GM18499 (cell line): ENCODE results near the gene ATP5F1D.

Experiments used
- ATAC-seq: cut with Tn5 transposase; IDR thresholded peaks from one replicate; pipeline ENCODE4 v1.9.1; 2021; ENCODE audit warnings: moderate number of reproducible peaks; ENCODE audit not compliant: insufficient read depth, unreplicated experiment

The ATP5F1D gene

DNA sequence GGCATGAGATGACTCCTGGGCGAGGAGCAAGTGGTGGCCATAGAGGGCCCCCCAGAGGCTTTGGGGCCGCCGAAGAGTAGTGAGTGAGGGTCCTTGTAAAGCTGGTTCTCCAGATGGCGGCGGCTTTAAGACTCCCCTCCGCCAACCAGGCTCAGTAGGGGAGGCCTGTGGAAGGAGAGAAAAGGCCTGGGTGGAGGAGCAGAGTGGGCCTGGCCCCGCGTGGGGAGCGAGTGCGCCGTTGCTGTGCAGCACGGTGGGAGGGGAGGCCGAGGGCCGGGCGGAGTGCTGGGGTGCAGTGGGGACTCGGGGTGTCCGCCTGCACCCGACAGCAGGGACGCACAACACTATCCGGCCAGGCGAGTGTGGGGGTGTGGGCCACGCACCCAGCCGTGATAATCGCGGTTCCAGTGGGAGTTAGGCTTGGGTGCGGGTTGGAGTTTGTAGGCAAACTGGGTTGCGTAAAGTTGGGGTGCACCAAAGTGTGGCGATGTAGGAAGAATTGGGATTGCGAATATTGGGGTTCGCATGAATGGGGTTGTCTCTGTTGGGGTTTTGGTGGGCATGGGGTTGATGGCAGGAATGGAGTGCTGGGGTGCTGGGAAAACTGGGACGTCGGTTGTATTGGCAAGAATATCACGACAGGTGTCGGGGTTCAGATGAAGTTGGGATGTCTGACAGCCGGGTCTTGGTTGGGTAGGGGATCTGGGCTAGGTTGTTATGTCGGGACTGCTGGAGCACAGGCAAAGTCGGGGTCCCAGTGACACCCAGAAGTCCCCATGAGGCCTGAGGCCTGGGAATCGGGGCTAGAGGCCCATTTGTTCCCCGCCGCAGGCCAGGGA lies 26.9 kb downstream of the ATP5F1D start:
- ATAC-seq = no peak

GRCh38 chr19:1269065-1269477 lies 27.5 kb downstream of the ATP5F1D start, which contains the start of gene CIRBP:
CIRBP (plus strand) TSS chr19:1269332; CDS start chr19:1270934, 1,602 bp downstream.
- ATAC-seq = peak; percentile 36

DNA sequence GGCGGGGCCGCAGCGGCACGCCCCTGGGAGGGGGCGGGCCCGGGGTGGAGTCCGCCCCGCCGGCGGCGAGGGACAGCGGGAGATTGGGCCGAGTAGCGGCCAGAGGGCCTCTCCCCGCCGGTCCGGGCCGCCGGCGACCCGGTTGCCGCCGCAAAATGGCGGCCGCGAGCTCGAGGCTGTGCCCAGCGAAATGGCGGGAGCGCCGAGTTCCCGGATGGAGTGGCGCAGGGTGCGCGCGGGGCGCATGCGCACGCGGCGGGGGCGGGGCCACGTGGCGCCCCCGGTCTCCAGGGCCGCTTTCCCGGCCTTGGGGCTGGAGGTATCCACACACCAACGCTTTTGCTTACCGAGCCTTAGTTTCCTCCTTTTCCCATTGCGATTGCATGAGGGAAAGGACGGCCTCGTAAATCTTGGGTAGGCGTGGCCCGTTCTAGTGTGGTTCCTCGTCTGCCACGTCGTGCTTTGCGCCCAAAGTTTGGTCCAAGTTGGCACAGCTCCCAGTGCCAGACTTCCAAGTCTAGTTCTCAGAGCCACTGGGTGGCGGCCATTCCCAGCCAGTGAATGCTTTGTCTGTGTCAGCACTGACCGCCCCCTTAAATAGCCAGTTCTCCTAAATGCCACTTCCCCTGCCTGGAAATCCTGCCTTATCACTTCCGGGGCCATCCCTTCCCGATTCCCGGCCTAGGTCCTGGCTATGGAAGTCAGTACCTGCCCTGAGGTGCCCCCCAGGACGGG lies 28.1 kb downstream of the ATP5F1D start:
- ATAC-seq = peak; percentile 8

DNA sequence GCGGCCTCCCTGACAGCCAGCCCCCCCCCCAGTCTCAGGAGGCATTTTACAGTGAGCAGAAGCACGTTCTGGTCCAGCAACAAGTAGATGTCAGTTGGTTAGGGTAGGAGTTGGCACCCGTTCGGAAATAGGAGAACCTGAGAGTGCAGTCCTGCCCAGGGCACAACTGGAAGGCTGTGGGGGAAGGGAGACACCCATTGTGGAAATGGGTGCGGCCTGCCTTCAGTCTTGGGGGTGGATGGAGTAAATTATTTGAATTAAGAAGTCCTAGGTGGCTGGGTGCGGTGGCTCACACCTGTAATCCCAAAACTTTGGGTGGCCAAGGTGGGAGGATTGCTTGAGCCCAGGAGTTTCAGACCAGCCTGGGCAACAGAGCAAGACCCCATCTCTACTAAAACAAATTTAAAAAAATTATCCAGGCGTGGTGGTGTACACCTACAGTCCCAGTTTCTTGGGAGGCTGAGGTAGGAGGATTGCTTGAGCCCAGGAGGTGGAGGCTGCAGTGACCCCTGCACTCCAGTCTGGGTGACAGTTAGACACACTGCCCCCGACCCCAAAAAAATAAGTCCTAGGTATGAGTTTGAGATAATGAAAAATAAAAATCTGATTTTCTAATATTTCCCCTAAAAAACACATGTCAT lies 28.8 kb downstream of the ATP5F1D start:
- no peak for ATAC-seq

- ATAC-seq = no peak
These were observed 29.4 kb downstream of the ATP5F1D start for GRCh38 chr19:1270854-1271527.

DNA sequence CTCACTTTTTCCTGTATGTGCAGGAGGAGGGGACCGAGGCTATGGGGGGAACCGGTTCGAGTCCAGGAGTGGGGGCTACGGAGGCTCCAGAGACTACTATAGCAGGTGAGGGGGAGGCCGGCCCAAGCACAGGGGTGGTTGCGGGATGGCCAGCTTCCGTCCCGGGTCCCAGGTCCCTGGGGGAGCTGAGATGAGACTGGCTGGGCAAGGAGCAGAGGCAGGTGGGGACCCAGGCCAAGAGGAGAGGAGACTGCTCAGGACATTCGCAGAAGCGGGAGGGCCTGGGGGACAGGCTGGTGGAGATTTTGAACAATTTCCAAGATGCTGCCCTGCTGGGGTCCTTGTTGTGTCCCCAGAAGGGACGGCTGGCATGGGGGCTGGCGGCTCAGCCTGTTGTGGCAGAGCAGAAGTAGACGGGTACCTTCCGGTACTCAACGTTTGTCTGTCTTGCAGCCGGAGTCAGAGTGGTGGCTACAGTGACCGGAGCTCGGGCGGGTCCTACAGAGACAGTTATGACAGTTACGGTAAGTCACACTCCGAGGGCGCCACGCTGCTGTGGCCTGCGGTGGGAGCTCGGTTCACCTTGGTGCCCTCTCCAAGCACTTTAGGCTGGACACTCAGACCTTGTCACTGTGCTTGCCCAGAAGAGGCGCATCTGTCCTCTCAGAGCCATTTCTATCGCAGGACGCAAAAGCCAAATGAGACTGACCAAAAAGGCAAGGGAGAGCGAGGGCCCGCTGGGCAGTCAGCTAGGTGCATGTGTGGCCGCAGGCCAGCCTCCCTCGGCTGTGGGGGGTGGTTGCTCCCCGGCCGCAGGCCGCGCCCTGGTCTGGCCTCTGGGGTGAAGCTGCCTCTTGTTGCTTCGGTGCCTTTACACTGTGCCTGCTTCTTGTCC lies 30.2 kb downstream of the ATP5F1D start:
- ATAC-seq = no peak

DNA sequence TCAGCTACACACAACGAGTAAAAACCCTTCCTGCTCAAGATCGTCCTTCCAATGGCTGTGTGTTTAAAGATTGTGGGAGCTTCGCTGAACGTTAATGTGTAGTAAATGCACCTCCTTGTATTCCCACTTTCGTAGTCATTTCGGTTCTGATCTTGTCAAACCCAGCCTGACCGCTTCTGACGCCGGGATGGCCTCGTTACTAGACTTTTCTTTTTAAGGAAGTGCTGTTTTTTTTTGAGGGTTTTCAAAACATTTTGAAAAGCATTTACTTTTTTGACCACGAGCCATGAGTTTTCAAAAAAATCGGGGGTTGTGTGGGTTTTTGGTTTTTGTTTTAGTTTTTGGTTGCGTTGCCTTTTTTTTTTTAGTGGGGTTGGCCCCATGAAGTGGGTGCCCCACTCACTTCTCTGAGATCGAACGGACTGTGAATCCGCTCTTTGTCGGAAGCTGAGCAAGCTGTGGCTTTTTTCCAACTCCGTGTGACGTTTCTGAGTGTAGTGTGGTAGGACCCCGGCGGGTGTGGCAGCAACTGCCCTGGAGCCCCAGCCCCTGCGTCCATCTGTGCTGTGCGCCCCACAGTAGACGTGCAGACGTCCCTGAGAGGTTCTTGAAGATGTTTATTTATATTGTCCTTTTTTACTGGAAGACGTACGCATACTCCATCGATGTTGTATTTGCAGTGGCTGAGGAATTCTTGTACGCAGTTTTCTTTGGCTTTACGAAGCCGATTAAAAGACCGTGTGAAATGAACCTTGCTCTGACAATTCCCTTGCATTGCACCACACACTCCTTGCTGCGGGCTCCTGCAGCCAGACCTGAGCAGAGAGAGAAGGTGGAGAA lies 31.1 kb downstream of the ATP5F1D start:
- ATAC-seq = no peak

GRCh38 chr19:1273263-1274041 lies 31.9 kb downstream of the ATP5F1D start:
- ATAC-seq = no peak

DNA sequence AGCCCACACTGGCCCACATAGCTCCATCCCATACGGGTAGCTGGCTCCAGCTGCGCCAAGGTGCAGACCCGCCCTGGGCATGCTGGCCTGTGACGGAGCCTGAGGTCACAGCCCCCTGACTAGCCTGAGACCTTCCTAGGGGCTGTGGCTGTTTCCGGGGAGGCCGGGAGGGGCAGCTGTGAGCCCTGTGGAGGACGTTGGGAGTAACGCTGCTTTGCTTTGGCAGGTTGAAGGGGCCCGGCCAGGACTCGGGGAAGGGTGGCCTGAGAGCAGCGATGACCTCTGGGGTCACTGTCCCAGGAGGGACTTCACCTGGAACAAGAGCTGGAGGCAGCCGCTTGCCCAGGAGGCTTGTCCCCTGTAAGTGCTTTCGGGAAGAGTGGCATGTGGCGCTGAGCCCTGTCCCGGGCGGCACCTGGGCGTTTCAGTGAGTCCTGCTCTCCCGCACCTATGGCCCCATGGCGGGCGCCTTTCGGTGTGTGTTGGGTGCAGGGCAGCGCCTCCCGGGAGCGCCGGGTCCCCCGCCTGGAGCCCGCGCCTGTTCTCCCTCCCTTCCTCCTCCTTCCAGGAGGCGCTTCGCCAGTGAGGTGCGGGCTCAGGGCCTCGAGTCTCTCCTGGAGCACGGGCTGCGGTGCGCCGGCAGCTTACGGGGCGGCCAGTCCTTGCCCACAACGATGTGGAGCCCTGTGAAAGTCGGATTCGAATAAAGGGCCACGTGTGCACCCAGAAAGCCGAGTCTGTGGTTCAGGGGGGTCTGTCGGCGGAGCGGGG lies 32.7 kb downstream of the ATP5F1D start:
- ATAC-seq = no peak

GRCh38 chr19:1274852-1275259 lies 33.3 kb downstream of the ATP5F1D start:
- no peak for ATAC-seq

GRCh38 chr19:1275260-1275975 lies 33.9 kb downstream of the ATP5F1D start, which contains the start of gene FAM174C:
FAM174C (plus strand) TSS chr19:1275530; CDS start chr19:1275550, 20 bp downstream.
- ATAC-seq = peak; percentile 42

DNA sequence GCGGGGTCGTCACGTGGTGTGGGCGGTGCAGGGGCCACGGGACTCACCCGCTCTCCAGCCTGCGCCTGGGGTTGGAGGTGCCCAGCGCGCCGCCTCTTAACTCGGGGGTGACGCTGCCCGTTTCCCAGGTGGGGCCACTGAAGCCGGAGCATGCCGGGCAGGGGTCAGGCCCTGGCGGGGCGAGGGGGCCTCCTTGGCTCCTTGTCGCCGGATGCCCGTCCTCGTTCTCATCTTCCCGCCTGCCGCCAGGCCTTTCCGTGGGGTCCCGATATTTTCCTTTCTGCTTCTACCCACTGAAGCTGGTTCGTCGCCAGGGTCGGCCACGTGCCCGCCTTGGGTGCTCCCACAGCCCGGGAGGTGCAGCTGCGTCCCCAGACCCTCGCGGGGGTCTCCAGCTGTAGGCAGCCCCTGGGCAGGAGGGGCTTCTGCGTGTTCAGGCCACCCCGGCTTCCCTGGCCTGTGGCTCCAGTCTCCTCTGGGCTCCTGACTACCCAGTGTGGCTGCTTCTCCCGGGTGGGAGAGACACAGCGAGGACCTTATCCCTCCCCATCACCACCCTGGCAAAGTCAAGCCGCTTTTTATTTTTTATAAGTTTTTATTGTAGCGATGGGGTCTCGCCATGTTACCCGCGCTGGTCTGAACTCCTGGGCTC lies 34.6 kb downstream of the ATP5F1D start:
- ATAC-seq = no peak

GRCh38 chr19:1276628-1277022 lies 35.1 kb downstream of the ATP5F1D start:
- ATAC-seq = no peak

DNA sequence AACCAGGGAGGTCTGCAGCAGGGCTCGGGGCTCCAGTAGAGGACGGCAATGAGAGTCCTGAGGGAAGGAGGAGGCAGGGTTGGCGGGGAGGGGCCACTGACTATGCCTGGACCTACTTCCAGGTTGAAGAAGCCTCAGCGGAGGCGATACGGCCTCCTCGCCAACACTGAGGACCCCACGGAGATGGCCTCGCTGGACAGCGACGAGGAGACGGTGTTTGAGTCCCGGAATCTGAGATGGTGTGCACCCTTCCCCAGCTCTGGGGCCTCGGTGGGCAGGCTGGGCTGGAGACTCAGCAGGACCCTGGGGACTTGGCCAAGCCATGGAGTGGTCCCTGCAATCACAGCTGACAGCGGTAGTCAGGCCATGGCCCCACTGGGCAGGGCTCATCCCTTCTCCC lies 35.5 kb downstream of the ATP5F1D start:
- no peak for ATAC-seq

- no peak for ATAC-seq
These were observed 36.5 kb downstream of the ATP5F1D start for GRCh38 chr19:1278074-1278473.
